H54 (cell line): ENCODE measurements around the gene RASSF7.

Source experiments
- DNase-seq: peaks from one replicate; pipeline ENCODE4 v3.0.0; 2011; ENCODE audit warnings: low spot score, mixed read lengths; ENCODE audit not compliant: insufficient read length
- FAIRE-seq: peaks from 3 replicates; lab custom pipeline; 2011; peaks lifted over from hg19 to GRCh38; lab: Jason Lieb, UNC
- POLR2A ChIP-seq: IDR thresholded peaks from 2 replicates; pipeline ENCODE4 v1.6.1; 2011; ENCODE audit warnings: low read depth, mild to moderate bottlenecking, low read length

The RASSF7 gene

GRCh38 chr11:551596-551995 lies 9.2 kb upstream of the RASSF7 start:
- DNase-seq (no peak), FAIRE-seq (no peak)
- no peak for TF ChIP-seq POLR2A

GRCh38 chr11:553083-553987 lies 7.4 kb upstream of the RASSF7 start:
- DNase-seq (no peak), FAIRE-seq (no peak)
- no peak for TF ChIP-seq POLR2A

GRCh38 chr11:553988-554340 lies 6.8 kb upstream of the RASSF7 start:
- DNase-seq (no peak), FAIRE-seq (no peak)
- TF ChIP-seq POLR2A: no peak

- TF ChIP-seq POLR2A: no peak
- FAIRE-seq (no peak), DNase-seq (peak; percentile 92)
Measured at GRCh38 chr11:554428-555226, 6.1 kb upstream of the RASSF7 start.

- TF ChIP-seq POLR2A: no peak
- DNase-seq: no peak
- no peak for FAIRE-seq
Measured at GRCh38 chr11:555227-555779, 5.5 kb upstream of the RASSF7 start.

- FAIRE-seq: no peak
- no peak for DNase-seq
- TF ChIP-seq POLR2A: no peak
Measured at GRCh38 chr11:555780-556661, 4.7 kb upstream of the RASSF7 start.

GRCh38 chr11:556662-557256 lies 4.0 kb upstream of the RASSF7 start:
- DNase-seq: no peak
- no peak for FAIRE-seq
- no peak for TF ChIP-seq POLR2A

- FAIRE-seq: no peak
- no peak for DNase-seq
- no peak for TF ChIP-seq POLR2A
Measured at GRCh38 chr11:557328-558132, 3.2 kb upstream of the RASSF7 start.

- DNase-seq: no peak
- TF ChIP-seq POLR2A: no peak
- no peak for FAIRE-seq
Measured at GRCh38 chr11:558503-558902, 2.3 kb upstream of the RASSF7 start.

- DNase-seq: no peak
Measured at GRCh38 chr11:559020-559620, 1.6 kb upstream of the RASSF7 start.

GRCh38 chr11:559712-560304 lies 962 bp upstream of the RASSF7 start:
- no peak for TF ChIP-seq POLR2A
- DNase-seq: peak; percentile 66
- no peak for FAIRE-seq

More at GRCh38 chr11:559020-559620, 1.6 kb upstream of the RASSF7 start:
- FAIRE-seq: no peak
- no peak for TF ChIP-seq POLR2A
